SH-SY5Y (cell line): ENCODE results near the gene HECTD2.

Source experiments
- GATA2 ChIP-seq: IDR thresholded peaks from 2 replicates; pipeline ENCODE4 v1.6.1; 2011; ENCODE audit warnings: mild to moderate bottlenecking, low read depth, low read length
- GATA3 ChIP-seq: IDR thresholded peaks from 2 replicates; pipeline ENCODE4 v1.6.1; 2011; ENCODE audit warnings: low read depth, mild to moderate bottlenecking, low read length, moderate library complexity

- TF ChIP-seq GATA3 (no peak), GATA2 (no peak)
These were observed 23.5 kb downstream of the HECTD2 start for GRCh38 chr10:91433620-91434019.
